SK-N-SH (cell line): ENCODE measurements around the gene DNTT. TPM values are rescaled to one million over a fixed set of nuclear protein-coding genes. Genes with fewer than 3 reads are reported as not detected.

Source experiments
- CTCF ChIA-PET: fragments of 300-600, 350-600 bp; formaldehyde crosslinking; extraction: SDS; loops from one replicate; lab custom pipeline; 2021; lab: Yijun Ruan, JAX
- POLR2A ChIA-PET: fragments of 350-600 bp; sonication (Branson Sonifier 250); formaldehyde crosslinking; extraction: SDS; loops from one replicate; lab custom pipeline; 2020; ENCODE audit warnings: antibody characterized with exemption, inconsistent platforms; lab: Yijun Ruan, JAX
- DNase-seq: peaks from one replicate; pipeline ENCODE4 v3.0.0; 2012
- H2AFZ ChIP-seq: fragments of 200-600 bp; sonication (generic); 2 replicates; pipeline ENCODE4 v1.8.1; 2016; ENCODE audit warnings: antibody characterized with exemption, mild to moderate bottlenecking, low read depth
- H3F3A ChIP-seq: fragments of 200-600 bp; sonication (generic); replicated peaks from 2 replicates; pipeline ENCODE3; 2016; ENCODE audit warnings: antibody characterized with exemption, mild to moderate bottlenecking; ENCODE audit not compliant: insufficient read depth
- H3K27ac ChIP-seq, 2 experiments: fragments of 200-500 bp in 1 of 2; fragments of 200-600 bp in 1 of 2; sonication (Bioruptor generic) in 1 of 2; sonication (generic), shearing (Covaris generic) in 1 of 2; 2 replicates each; pipeline versions ENCODE4 v1.5.1 to v1.6.1; 2014 to 2016; ENCODE audit warnings: low read depth in 2 of 2, inconsistent platforms in 1 of 2, low read length in 1 of 2, mild to moderate bottlenecking in 1 of 2, mixed read lengths in 1 of 2
- H3K27me3 ChIP-seq: fragments of 200-600 bp; sonication (generic), shearing (Covaris generic); 2 replicates; pipeline ENCODE4 v1.6.1; 2016; ENCODE audit warnings: mixed run types; ENCODE audit not compliant: insufficient read depth
- H3K36me3 ChIP-seq, 2 experiments: fragments of 200-500 bp in 1 of 2; fragments of 200-600 bp in 1 of 2; sonication (Bioruptor generic) in 1 of 2; sonication (generic) in 1 of 2; replicated peaks in 1 of 2; 2 replicates each; pipeline versions ENCODE3 to v1.5.1; 2014 to 2016; ENCODE audit warnings: low read length in 1 of 2, mild to moderate bottlenecking in 1 of 2; ENCODE audit not compliant: insufficient read depth in 2 of 2, control insufficient read depth in 1 of 2
- H3K4me1 ChIP-seq, 2 experiments: fragments of 200-500 bp in 1 of 2; fragments of 200-600 bp in 1 of 2; sonication (Bioruptor generic) in 1 of 2; sonication (generic), shearing (Covaris generic) in 1 of 2; 2 replicates each; pipeline versions ENCODE4 v1.5.1 to v1.6.1; 2014 to 2016; ENCODE audit warnings: low read depth in 1 of 2, low read length in 1 of 2, mixed run types in 1 of 2; ENCODE audit not compliant: insufficient read depth in 2 of 2, control insufficient read depth in 1 of 2
- H3K4me2 ChIP-seq: fragments of 200-600 bp; sonication (generic), shearing (Covaris generic); 2 replicates; pipeline ENCODE4 v1.6.1; 2017; ENCODE audit warnings: mixed run types
- H3K4me3 ChIP-seq, 2 experiments: fragments of 200-500 bp in 1 of 2; fragments of 200-600 bp in 1 of 2; sonication (Bioruptor generic) in 1 of 2; sonication (generic), shearing (Covaris generic) in 1 of 2; 2 replicates each; pipeline versions ENCODE4 v1.5.1 to v1.8.1; 2014 to 2016; ENCODE audit warnings: low read depth in 2 of 2, inconsistent platforms in 1 of 2, low read length in 1 of 2, mild to moderate bottlenecking in 1 of 2, mixed read lengths in 1 of 2, moderate library complexity in 1 of 2
- H3K79me2 ChIP-seq: fragments of 200-600 bp; sonication (generic); 2 replicates; pipeline ENCODE4 v1.8.1; 2017; ENCODE audit warnings: mild to moderate bottlenecking; ENCODE audit not compliant: insufficient read depth
- H3K9ac ChIP-seq: fragments of 200-600 bp; sonication (generic); 2 replicates; pipeline ENCODE4 v1.6.1; 2017; ENCODE audit warnings: mixed run types
- H3K9me2 ChIP-seq: fragments of 200-600 bp; sonication (generic); 2 replicates; pipeline ENCODE4 v1.6.1; 2017; ENCODE audit warnings: mixed run types
- H3K9me3 ChIP-seq: fragments of 200-600 bp; sonication (generic); 2 replicates; pipeline ENCODE4 v1.6.1; 2017; ENCODE audit warnings: mixed run types, mild to moderate bottlenecking, moderate library complexity
- H4K20me1 ChIP-seq: fragments of 200-600 bp; sonication (generic); 2 replicates; pipeline ENCODE4 v1.6.1; 2017; ENCODE audit warnings: mild to moderate bottlenecking, mixed run types; ENCODE audit not compliant: insufficient read depth
- CHD2 ChIP-seq: fragments of 150-350 bp; IDR thresholded peaks from 2 replicates; pipeline ENCODE4 v1.6.1; 2018; ENCODE audit warnings: low read length; ENCODE audit not compliant: partially characterized antibody
- EP300 ChIP-seq, 2 experiments: IDR thresholded peaks; 2 replicates each; pipeline versions ENCODE4 v1.4.0 to v1.6.1; 2012; ENCODE audit warnings: borderline replicate concordance in 1 of 2, low read depth in 1 of 2, low read length in 1 of 2
- EZH2phosphoT487 ChIP-seq: fragments of 200-600 bp; sonication (generic); IDR thresholded peaks from 2 replicates; pipeline ENCODE4 v1.6.1; 2017; ENCODE audit warnings: low read depth, mixed run types, mild to moderate bottlenecking, antibody characterized with exemption, moderate library complexity, borderline replicate concordance
- FOSL2 ChIP-seq: IDR thresholded peaks from 2 replicates; pipeline ENCODE4 v1.4.0; 2012; ENCODE audit warnings: low read depth, mild to moderate bottlenecking, moderate library complexity, borderline replicate concordance
- FOXJ3 ChIP-seq: sonication (generic); formaldehyde crosslinking; IDR thresholded peaks from 2 replicates; pipeline ENCODE4 v1.5.1; 2020; ENCODE audit warnings: mild to moderate bottlenecking, missing genetic modification reagents
- FOXM1 ChIP-seq: IDR thresholded peaks from 2 replicates; pipeline ENCODE4 v1.4.0; 2012; ENCODE audit warnings: low read depth, mild to moderate bottlenecking
- MEF2A ChIP-seq: IDR thresholded peaks from 2 replicates; pipeline ENCODE4 v1.4.0; 2012; ENCODE audit warnings: low read depth, borderline replicate concordance
- MXI1 ChIP-seq: IDR thresholded peaks from 2 replicates; pipeline ENCODE4 v1.6.1; 2012; ENCODE audit warnings: mild to moderate bottlenecking, low read depth, low read length, improper control_type of control experiment
- NRF1 ChIP-seq: IDR thresholded peaks from 2 replicates; pipeline ENCODE4 v1.6.1; 2012; ENCODE audit warnings: low read depth, mild to moderate bottlenecking, low read length
- POLR2AphosphoS5 ChIP-seq: IDR thresholded peaks from 2 replicates; pipeline ENCODE4 v1.6.1; 2012; ENCODE audit warnings: low read depth, low read length
- RAD21 ChIP-seq: IDR thresholded peaks from 2 replicates; pipeline ENCODE4 v1.6.1; 2012; ENCODE audit warnings: mild to moderate bottlenecking, low read length
- RCOR1 ChIP-seq: fragments of 150-350 bp; IDR thresholded peaks from 2 replicates; pipeline ENCODE4 v1.6.1; 2017; ENCODE audit warnings: antibody characterized with exemption, low read length
- RFX5 ChIP-seq: IDR thresholded peaks from 2 replicates; pipeline ENCODE4 v1.6.1; 2012; ENCODE audit warnings: mild to moderate bottlenecking, improper control_type of control experiment, low read length
- RXRA ChIP-seq: IDR thresholded peaks from 2 replicates; pipeline ENCODE4 v1.4.0; 2012; ENCODE audit warnings: low read depth, mild to moderate bottlenecking, borderline replicate concordance
- SIN3A ChIP-seq: IDR thresholded peaks from 2 replicates; pipeline ENCODE4 v1.6.1; 2012; ENCODE audit warnings: low read depth, mild to moderate bottlenecking, low read length, moderate library complexity, borderline replicate concordance
- SMC3 ChIP-seq: IDR thresholded peaks from 2 replicates; pipeline ENCODE4 v1.6.1; 2012; ENCODE audit warnings: low read depth, low read length, improper control_type of control experiment
- TAF1 ChIP-seq: IDR thresholded peaks from 2 replicates; pipeline ENCODE4 v1.6.1; 2012; ENCODE audit warnings: low read depth, mild to moderate bottlenecking, low read length, moderate library complexity, borderline replicate concordance
- YY1 ChIP-seq: IDR thresholded peaks from 2 replicates; pipeline ENCODE4 v1.4.0; 2012; ENCODE audit warnings: low read depth, mild to moderate bottlenecking
- WGBS: methylation state at CpG from one replicate; pipeline ENCODE4 v1.1.6; 2017; ENCODE audit warnings: low lambda C conversion rate; 5-methylcytosine and 5-hydroxymethylcytosine counted together
- polyA plus RNA-seq, 3 experiments: library from polyadenylated mRNA; depleted of rRNA; stranded (reverse); fragments of >200 nt; gene quantifications; 2 replicates each; pipeline ENCODE4 v1.2.3, GENCODE V29; 2012
- TF ChIP-seq, protein P1 (sequence below): IDR thresholded peaks from 2 replicates; pipeline ENCODE4; 2012
- TF ChIP-seq, protein P2 (sequence below): fragments of 200-600 bp; sonication (generic); IDR thresholded peaks from 2 replicates; pipeline ENCODE4 v1.6.1; 2017; ENCODE audit warnings: antibody characterized with exemption, mild to moderate bottlenecking, moderate library complexity
- TF ChIP-seq, protein P3 (sequence below): fragments of 150-350 bp; IDR thresholded peaks from 2 replicates; pipeline ENCODE4 v1.6.1; 2017; ENCODE audit warnings: antibody characterized with exemption, low read length, low read depth, borderline replicate concordance
- TF ChIP-seq, protein P4 (sequence below): IDR thresholded peaks from 2 replicates; pipeline ENCODE4 v1.4.0; 2012; ENCODE audit warnings: low read depth, borderline replicate concordance

DNTT gene
- polyA plus RNA-seq, 1 of the 3 experiments (the other 2 are of a cell fraction) = not detected

DNA sequence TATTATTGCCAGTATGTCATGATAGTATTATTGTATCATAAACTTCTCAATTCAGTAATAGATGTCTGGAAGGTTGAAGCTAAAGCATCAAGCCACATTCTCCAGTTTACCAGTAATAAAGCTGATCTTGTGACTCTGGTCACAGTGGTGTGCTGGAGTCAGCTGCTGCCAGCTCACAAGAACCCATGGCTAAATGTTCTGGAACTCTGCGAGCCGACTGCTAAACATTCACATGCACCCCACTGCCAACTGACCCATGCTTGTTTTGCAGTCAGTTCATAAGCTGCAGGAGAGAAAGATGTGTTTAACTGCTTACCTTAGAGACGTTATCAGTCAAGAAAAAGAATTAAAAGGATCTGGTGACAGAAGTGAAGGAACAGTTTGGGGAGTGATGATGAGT lies 5.9 kb upstream of the DNTT start:
- Histone ChIP-seq H3K4me3 (no peak overlapping the region), H3F3A (no peaks in the 10 kb centered on the region), H4K20me1 (no peaks in the 10 kb centered on the region), H3K79me2 (no peaks in the 10 kb centered on the region), H3K9me2 (no peaks in the 10 kb centered on the region), H3K4me1 (no peaks in the 10 kb centered on the region; a peak in 1 of 4 replicates), H3K4me2 (no peak overlapping the region), H2AFZ (no peak overlapping the region), H3K27me3 (0 out of 2 replicates have a peak, but pooled peaks cover 6% of the 10 kb centered on the region), H3K9me3 (no peaks in the 10 kb centered on the region), H3K27ac (no peak overlapping the region), H3K36me3 (no peaks in the 10 kb centered on the region), H3K9ac (no peak overlapping the region)
- no peak for DNase-seq
- POLR2A ChIA-PET = no interaction called here
- TF ChIP-seq FOSL2 (no peak), MEF2A (no peak), CHD2 (no peak), TAF1 (no peak), RFX5 (no peak), EP300 (IDR thresholded peaks at IDR 0.05; ENCODE audit: borderline replicate concordance in 1 of 2, low read depth in 1 of 2, low read length in 1 of 2) (no peak), RXRA (no peak), SIN3A (no peak), MXI1 (no peak), SMC3 (no peak)
- TF ChIP-seq, protein P1, sequence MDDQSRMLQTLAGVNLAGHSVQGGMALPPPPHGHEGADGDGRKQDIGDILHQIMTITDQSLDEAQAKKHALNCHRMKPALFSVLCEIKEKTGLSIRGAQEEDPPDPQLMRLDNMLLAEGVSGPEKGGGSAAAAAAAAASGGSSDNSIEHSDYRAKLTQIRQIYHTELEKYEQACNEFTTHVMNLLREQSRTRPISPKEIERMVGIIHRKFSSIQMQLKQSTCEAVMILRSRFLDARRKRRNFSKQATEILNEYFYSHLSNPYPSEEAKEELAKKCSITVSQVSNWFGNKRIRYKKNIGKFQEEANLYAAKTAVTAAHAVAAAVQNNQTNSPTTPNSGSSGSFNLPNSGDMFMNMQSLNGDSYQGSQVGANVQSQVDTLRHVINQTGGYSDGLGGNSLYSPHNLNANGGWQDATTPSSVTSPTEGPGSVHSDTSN = no peak
- TF ChIP-seq, protein P2, sequence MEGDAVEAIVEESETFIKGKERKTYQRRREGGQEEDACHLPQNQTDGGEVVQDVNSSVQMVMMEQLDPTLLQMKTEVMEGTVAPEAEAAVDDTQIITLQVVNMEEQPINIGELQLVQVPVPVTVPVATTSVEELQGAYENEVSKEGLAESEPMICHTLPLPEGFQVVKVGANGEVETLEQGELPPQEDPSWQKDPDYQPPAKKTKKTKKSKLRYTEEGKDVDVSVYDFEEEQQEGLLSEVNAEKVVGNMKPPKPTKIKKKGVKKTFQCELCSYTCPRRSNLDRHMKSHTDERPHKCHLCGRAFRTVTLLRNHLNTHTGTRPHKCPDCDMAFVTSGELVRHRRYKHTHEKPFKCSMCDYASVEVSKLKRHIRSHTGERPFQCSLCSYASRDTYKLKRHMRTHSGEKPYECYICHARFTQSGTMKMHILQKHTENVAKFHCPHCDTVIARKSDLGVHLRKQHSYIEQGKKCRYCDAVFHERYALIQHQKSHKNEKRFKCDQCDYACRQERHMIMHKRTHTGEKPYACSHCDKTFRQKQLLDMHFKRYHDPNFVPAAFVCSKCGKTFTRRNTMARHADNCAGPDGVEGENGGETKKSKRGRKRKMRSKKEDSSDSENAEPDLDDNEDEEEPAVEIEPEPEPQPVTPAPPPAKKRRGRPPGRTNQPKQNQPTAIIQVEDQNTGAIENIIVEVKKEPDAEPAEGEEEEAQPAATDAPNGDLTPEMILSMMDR = no peak
- CTCF ChIA-PET = interaction anchor here (0.7 to 10.2 kb wide), 4 partner anchors 36 to 281 kb away, joined by 4 to 112 read pairs (median 7); no protein-coding TSS in a partner anchor
- 48% methylated on average over 3 of the region's 3 CpGs for WGBS

DNA sequence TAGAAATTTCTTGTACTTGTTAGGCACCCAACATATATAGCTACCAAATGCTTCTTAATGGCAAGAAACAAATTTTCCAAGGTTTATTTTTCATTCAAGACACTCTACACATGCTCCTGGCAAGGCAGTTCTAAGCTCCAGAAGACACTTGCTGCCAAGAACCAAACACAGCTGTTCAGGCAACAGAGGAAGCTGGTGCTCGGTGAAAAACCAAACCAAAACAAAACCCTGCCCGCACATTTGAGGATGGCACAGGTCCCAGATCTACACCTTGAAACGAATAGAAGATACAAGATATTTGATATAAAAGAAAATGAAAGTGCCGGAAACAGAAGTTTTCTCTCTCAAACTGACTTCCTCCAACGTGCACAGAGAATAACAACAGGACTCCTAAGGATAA lies 4.9 kb upstream of the DNTT start:
- 28% methylated on average over 5 of the region's 5 CpGs for WGBS
- H4K20me1 ChIP-seq = no peaks in the 10 kb centered on the region
- H3K4me3 ChIP-seq = no peak overlapping the region
- H2AFZ ChIP-seq = no peak overlapping the region
- H3K4me1 ChIP-seq = no peaks in the 10 kb centered on the region
- H3K9ac ChIP-seq = no peak overlapping the region
- H3K36me3 ChIP-seq = no peaks in the 10 kb centered on the region
- H3K9me2 ChIP-seq = no peaks in the 10 kb centered on the region
- CTCF ChIA-PET = interaction anchor here (0.9 to 10.2 kb wide), 5 partner anchors 35 to 282 kb away, joined by 5 to 112 read pairs (median 8); no protein-coding TSS in a partner anchor
- DNase-seq = no peak
- H3K4me2 ChIP-seq = no peak overlapping the region
- 0 out of 2 replicates have a peak, but pooled peaks cover 6% of the 10 kb centered on the region for H3K27me3 ChIP-seq
- H3K79me2 ChIP-seq = no peaks in the 10 kb centered on the region
- no peak overlapping the region for H3K27ac ChIP-seq
- POLR2A ChIA-PET = no interaction called here
- no peaks in the 10 kb centered on the region for H3K9me3 ChIP-seq
- no peaks in the 10 kb centered on the region for H3F3A ChIP-seq
- TF ChIP-seq MEF2A = no peak
- no peak for TF ChIP-seq SMC3
- no peak for TF ChIP-seq MXI1
- no peak for TF ChIP-seq RAD21
- TF ChIP-seq, protein P3, sequence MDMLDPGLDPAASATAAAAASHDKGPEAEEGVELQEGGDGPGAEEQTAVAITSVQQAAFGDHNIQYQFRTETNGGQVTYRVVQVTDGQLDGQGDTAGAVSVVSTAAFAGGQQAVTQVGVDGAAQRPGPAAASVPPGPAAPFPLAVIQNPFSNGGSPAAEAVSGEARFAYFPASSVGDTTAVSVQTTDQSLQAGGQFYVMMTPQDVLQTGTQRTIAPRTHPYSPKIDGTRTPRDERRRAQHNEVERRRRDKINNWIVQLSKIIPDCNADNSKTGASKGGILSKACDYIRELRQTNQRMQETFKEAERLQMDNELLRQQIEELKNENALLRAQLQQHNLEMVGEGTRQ = no peak
- no peak for TF ChIP-seq EP300 (IDR thresholded peaks at IDR 0.05; ENCODE audit: borderline replicate concordance in 1 of 2, low read depth in 1 of 2, low read length in 1 of 2)
- TF ChIP-seq EZH2phosphoT487 = no peak
- TF ChIP-seq RXRA = no peak
- TF ChIP-seq FOXM1 = no peak
- no peak for TF ChIP-seq NRF1
- TF ChIP-seq YY1 = no peak
- TF ChIP-seq POLR2AphosphoS5 = no peak
- no peak for TF ChIP-seq FOXJ3
- TF ChIP-seq, protein P4, sequence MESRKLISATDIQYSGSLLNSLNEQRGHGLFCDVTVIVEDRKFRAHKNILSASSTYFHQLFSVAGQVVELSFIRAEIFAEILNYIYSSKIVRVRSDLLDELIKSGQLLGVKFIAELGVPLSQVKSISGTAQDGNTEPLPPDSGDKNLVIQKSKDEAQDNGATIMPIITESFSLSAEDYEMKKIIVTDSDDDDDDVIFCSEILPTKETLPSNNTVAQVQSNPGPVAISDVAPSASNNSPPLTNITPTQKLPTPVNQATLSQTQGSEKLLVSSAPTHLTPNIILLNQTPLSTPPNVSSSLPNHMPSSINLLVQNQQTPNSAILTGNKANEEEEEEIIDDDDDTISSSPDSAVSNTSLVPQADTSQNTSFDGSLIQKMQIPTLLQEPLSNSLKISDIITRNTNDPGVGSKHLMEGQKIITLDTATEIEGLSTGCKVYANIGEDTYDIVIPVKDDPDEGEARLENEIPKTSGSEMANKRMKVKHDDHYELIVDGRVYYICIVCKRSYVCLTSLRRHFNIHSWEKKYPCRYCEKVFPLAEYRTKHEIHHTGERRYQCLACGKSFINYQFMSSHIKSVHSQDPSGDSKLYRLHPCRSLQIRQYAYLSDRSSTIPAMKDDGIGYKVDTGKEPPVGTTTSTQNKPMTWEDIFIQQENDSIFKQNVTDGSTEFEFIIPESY = no peak
- TF ChIP-seq RCOR1 = no peak
